GF-D8 (cell line): Measurements from ENCODE around the gene MAP3K4.
A peak's percentile ranks its signal among the peaks of the same experiment; 100 is the strongest.

ENCODE experiments used
- DNase-seq: peaks from one replicate; lab custom pipeline; 2025; lab: John Stamatoyannopoulos, UW

Gene MAP3K4, protein sequence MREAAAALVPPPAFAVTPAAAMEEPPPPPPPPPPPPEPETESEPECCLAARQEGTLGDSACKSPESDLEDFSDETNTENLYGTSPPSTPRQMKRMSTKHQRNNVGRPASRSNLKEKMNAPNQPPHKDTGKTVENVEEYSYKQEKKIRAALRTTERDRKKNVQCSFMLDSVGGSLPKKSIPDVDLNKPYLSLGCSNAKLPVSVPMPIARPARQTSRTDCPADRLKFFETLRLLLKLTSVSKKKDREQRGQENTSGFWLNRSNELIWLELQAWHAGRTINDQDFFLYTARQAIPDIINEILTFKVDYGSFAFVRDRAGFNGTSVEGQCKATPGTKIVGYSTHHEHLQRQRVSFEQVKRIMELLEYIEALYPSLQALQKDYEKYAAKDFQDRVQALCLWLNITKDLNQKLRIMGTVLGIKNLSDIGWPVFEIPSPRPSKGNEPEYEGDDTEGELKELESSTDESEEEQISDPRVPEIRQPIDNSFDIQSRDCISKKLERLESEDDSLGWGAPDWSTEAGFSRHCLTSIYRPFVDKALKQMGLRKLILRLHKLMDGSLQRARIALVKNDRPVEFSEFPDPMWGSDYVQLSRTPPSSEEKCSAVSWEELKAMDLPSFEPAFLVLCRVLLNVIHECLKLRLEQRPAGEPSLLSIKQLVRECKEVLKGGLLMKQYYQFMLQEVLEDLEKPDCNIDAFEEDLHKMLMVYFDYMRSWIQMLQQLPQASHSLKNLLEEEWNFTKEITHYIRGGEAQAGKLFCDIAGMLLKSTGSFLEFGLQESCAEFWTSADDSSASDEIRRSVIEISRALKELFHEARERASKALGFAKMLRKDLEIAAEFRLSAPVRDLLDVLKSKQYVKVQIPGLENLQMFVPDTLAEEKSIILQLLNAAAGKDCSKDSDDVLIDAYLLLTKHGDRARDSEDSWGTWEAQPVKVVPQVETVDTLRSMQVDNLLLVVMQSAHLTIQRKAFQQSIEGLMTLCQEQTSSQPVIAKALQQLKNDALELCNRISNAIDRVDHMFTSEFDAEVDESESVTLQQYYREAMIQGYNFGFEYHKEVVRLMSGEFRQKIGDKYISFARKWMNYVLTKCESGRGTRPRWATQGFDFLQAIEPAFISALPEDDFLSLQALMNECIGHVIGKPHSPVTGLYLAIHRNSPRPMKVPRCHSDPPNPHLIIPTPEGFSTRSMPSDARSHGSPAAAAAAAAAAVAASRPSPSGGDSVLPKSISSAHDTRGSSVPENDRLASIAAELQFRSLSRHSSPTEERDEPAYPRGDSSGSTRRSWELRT (N-terminal part only)

DNA sequence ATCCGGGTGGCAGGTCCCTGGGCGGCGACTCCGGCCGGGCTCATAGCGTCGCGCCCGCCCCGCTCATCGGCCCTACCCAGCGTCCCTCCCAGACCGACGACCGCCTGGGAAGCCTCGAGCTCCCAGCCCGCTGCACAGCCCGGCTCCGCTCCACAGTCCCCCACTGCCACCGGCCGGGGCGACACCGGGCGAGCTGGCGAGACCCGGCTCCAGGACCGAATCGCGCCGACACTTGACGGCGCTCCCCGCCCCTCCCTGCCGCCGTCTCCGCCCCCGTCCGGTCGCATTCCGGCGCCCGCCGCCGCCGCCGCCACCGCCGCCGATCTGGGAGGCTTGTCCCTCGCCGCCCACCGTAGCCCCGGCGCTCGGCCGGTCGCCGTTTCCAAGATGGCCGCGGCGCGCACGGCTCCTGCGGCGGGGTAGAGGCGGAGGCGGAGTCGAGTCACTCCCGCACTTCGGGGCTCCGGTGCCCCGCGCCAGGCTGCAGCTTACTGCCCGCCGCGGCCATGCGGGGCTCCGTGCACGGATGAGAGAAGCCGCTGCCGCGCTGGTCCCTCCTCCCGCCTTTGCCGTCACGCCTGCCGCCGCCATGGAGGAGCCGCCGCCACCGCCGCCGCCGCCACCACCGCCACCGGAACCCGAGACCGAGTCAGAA is at the start of gene MAP3K4:
Gene MAP3K4 (plus strand): TSS at position 364 of the 655 bp plus-strand sequence. CDS start 163 bp downstream, at position 527.
- DNase-seq: peak; percentile 17

DNA sequence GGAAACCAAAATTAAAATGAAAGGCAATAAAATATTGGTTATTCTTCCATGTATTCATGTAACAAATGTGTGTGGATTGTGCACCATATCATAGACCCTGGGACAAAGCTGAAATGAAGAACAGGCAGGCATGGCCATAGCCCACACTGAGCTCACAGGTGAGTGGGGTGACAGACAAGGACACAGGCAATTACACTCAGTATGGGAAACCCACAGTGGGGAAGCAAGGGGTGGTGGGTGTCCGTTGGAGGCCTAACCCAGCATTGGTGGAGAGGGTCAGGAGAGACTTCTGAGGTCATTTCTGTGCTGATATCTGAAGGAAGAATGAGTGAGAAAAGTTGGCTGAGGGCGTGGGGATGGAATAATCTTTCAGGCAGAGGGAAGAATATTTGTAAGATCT is 47.6 kb upstream of the MAP3K4 start:
- DNase-seq: no peak

DNA sequence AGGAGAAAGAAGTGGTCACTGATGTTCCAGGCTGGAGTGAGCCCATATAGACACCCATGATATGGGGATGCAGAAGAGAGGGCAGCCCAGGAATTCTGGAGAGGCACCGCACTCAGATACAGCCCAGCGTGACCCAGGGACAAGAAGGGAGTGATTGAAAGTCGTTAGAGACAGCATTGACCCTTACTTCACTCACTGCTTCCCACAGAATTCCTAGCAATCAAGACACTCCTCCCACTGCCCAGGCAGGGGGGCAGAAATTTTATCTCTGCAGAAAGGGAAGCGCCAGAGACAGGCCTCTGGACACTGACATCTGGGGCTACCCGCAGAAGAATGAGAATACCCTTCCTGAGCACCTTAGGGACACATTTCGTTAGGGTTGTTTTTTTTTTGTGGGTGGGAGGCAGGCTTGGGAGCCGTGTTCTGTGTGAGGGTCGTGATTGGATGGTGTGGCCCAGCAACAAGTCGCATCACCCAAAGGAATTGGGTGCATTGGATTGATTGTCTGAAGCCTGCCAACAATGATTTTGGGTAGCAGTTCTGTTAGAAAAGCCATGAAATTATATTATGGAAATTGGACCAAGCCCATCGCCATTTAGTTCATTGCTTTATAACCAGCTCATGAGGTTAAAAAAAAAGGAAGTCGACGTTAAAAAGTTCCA is 45.9 kb upstream of the MAP3K4 start:
- no peak for DNase-seq

DNA sequence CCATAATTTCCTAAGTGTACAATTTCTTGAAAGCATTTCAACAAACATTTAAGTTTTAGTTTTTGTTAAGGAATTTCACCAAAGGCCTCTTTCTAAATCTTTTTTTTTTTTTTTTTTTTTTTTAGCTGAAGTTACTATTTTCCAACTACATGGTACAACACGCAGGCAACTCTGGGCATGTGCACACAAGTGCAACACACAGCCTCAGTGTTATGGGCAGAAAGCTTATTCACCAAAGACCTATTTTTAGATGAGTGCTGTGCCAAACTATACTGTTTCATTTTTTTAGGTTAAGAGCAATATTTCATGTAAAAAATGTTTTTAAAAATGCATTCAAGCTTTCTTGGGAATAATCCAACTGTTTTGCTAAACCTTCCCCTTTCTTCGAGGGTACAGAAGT is 42.0 kb upstream of the MAP3K4 start:
- DNase-seq: no peak

DNA sequence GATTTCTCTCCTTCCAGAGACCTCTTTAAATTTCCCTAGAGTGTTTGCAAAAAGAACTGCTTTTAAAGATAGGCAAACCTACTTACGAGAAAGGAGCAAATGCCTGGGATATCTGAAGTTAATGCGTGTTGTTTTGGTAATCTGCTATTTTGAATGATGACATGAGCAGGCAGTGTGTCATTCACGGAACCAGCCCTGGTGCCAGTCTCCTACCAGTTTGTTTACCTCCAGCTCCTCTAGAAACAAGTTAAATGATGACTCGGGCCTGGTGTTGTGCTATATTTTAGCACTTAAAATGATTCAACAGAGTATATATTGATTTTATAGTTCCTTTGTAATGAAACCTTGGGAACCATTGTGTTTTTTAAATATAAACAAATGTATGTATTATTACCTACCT is 41.1 kb upstream of the MAP3K4 start:
- no peak for DNase-seq

DNA sequence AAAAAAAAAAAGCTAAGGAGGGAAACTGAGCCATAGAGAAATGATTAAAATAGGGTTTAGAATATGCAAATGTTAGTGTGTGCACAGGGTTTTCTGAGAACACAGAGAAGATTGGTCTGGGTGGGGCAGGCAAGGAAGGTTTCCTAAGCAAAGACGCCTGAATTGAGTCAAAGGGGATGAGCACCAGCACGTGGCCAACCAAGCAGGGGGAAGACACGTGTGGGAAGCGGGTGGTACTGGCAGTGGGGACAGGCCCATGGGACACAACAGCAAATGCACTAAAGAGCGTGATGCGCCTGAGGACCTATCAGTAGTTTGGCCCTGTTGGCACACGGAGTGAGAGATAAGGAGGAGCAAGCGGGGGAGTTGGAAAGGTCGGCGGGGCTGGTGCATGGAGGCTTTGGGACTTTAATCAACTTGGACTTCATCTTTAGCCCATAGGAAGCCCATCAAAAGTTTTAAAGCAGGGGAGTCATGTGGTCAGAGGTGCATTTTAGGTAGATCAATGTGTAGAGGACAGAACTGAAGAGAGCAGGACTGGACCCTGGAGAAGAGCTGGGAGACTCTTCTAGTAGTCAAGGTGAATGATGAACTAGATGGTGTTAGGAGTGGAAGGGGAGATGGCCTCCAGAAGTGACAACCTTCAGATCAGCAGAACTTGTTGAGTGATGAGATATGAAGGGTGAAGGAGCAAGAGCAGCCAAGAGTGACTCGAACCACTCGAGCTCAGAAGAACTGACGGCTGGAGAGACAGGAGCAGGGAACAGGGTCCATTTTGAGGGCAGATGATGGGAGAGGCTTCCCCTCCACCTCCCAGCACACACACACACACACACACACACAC is 40.2 kb upstream of the MAP3K4 start:
- DNase-seq: no peak

DNA sequence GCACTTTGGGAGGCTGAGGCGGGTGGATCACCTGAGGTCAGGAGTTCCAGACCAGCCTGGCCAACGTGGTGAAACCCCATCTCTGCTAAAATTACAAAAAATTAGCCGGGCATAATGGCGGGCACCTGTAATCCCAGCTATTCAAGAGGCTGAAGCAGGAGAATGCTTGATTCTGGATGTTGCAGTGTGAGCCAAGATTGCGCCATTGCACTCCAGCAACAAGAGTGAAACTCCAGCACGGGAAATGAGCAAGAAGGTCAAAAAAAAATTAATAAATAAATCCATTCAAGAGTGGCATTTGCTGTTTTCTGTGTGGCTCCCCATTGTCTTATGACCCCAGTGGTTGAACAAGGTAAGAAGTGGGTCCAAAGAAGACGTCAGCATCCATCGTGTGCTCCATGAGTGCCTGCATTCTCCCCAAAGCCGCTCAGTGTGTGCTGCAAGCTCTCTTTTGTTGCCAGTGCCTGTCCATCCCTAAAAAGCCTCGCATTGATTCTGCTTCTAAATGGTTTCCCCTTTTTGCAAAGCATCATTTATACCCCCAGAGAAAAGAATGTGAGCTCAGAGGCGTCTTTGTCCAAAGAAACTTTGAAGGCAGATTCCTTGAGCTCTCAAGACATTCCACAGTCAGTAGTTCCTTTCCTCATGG is 38.8 kb upstream of the MAP3K4 start:
- no peak for DNase-seq

DNA sequence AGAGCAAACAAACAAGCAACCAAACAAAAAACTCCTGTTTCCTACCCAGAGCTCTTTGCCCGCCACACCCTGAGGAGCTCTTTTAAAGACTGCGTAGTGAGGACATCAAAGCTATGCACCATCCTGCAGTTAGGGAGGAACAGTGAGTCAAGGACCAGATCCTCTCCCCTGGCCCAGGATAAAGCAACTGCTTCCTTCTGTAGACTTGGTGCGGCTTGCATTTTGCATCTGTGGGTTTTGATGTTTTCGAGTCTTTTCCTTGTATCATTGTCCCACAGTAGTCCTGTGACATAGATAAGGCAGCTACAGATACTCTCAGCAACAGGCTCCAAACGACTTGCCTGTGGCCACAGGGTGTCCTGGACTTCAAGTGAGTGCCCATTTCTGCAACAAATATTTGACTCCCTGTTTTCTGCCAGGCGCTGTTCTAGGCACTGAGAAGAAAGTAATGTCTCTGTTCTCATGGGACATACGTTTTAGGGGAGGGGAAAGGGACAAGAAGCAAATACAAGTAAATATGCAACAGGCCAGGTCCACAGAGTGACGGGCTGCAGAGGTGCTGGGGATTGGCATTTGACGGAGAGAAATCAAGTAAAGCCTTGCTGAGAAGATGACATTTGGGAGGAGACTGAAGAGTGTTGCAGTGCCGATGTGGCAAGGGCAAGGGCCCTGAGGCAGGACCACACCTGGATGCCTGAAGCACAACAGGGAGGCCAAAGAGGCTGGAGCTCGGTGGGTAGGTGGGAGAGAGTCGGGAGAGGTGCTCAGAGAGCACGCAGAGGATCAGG is 35.9 kb upstream of the MAP3K4 start:
- DNase-seq: no peak

DNA sequence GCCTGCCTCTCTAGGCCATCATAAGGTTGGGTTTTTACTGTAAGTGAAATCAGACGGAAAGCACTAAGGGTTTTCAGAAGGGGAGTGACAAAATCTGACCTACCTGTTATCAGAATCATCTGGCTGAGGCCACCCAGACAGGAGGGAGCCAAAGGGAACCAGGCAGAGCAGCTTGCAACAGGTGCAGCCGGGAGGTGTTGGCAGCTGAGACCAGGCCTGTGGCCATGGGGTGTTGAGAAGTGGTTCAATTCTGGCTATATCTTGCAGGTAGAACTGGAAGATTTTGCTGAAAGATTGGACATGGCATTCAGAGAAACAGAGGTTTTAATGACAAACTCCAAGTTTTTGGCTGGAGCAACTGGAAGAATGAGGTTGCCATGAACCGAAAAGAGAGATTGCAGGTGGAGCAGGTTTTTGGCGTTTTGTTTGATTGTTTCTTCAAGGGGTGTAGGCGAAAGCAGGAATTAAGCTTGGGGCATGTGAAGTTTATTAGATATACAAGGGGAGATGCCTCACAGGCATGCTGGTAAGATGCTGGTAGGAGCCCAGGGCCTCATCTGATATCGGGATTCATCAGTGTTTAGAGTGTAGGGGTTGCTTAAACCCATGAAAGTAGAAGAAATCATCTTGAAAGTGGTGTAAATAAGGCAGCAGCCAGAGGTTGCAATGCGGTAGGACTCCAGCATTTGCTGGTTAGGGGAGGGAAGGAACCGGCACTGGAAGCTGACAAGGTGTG is 35.1 kb upstream of the MAP3K4 start:
- no peak for DNase-seq

DNA sequence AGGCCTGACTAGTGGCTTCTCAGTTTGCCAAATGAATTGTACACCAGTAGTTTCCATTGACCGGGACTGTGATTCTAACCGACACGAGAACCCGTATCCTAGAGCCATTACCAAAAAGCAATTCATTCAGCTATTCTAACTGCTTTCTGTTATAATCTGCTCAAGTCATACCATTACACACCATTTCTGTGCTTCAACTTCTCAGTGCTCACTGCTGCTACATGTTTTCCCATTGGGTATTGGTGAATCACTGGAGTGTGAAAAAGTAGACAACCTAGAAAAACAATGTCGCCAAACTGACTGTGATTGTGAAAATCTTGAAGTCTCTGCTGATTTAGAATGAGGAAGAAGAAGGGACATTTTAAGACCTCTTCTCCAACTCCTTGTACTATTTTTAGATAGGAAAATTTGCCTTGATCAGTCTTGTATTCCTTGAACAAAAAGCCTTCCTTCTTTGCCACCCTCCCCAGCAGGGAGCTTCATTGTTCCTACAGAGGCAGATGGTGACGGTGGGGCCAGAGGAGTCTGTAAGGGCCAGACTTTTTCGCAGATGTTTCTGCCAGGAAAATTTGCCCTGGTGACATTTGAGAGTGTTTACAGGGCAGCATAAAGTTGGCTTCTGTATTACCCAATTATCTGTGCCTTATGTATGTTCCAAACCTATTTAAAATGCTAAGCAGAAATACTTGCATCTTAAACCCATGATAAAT is 31.7 kb upstream of the MAP3K4 start:
- DNase-seq: no peak

DNA sequence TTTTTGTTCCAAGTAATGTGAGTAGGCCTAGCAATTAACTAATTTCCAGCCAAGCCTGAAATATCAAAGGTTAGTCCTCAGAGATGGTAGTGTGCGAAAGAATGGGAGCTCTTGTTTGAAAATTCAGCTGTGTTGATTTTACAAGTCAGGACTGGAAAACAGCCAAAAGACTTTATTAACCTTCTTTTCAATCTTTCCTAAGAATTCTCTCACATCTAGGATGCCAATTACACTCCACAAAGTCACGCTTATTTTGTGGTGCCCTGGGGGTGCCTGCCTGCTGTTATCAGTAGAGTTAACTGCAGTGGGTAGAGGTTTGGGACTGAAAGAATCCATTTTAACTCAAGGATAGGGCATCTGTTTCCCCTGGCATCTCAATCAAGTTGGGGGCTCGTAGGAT is 30.7 kb upstream of the MAP3K4 start:
- DNase-seq: no peak

DNA sequence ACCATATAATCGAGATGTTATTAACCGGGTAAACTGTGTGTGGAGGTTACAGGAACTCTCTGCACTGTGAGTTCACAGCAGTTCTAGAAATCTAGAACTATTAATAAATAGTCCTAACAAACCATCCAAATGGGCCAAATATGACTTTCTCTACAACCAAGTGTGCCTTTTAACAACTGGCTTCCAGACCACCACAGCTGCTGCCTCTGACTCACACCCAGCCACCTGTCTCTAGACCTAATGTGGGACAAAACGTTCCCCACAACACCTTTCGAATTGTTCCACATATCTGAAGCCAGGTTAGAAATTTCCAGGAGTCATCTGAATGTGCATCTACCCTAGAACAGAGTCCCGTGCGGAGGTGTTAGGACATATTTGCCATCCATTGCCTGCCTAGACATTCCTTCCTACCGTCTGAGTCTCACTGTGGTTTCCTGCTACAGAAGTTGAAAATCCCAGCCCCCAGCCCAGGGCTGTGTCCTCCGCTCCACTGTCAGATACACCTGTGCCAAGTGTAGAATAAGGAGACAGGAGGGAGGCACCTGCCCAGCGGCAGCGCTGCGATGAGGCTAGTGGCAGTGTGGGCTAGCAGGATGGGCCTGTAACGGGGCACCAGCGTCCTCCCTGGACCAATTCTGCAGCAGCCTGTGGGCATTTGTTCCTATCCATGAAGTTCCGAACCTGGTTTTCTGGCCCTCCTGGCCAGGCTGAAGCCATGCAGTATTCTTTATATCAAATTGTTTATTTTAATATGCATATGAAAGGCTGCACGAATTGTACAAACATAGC is 28.5 kb upstream of the MAP3K4 start:
- DNase-seq: no peak

DNA sequence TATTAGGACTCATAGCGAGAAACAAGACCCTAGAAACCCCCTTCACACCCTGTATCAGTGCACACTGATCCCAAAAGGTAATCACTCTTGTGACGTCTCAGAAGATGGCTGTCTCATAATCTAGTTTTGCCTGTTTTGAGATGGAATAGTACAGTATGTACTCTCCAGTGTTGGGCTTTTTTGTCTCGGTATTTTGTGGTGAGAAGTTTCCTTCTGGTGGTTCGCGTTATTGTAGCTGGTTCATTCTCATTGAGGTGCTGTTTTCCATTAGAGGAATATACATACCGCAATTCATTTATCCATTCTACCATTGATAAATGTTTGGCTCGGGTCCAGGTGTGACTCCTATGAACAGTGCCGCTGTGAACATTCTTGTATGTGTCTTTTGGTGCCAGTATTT is 27.9 kb upstream of the MAP3K4 start:
- no peak for DNase-seq

DNA sequence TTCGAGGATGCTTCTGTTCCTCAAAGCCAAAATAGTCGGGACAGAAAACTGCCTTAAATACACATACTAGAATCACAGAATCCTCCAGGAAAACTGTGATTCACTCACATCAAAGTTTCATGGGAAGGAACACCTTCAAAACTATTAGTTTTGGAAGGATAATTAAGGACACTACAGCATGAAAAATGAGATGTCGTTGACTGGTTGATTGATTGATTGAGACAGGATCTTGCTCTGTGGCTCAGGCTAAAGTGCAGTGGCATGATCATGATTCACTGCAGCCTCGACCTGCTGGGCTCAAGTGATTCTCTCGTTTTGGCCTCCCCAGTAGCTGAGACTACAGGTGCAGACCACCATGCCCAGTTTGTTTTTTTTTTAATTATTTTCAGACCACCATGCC is 25.7 kb upstream of the MAP3K4 start:
- DNase-seq: no peak

DNA sequence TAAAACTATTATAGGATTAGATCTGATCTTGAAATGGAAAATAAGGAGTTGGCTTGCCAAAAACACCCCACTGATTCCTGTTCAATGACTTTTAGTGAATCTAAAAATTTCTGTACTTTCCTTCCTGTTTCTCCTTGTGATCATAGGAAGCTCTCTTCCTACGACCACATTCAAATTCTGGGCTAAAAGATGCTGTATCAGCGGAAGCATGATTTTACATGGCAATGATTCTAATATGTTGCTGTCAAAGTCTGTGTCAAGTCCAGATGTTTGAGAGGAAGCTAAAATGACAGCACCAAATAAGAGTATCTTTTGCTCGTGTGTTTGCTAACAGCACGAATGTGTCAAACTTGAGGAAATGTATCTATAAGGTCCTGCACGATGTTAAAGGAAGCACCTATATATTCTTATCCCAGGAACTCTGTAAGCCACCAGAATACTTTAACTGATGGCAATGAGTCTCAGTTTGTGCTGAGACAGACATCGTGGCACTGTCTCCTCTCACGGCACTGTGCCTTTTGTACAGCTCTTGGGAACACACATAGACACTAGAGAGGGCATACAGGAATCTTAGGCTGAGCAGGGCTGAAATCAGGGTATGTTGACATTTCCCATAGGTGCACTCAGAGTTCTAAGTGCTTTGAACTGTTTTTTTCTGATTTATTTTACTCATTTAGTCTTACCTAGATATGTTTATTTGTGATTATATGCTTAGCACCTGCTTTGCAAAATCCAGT is 24.9 kb upstream of the MAP3K4 start:
- no peak for DNase-seq

DNA sequence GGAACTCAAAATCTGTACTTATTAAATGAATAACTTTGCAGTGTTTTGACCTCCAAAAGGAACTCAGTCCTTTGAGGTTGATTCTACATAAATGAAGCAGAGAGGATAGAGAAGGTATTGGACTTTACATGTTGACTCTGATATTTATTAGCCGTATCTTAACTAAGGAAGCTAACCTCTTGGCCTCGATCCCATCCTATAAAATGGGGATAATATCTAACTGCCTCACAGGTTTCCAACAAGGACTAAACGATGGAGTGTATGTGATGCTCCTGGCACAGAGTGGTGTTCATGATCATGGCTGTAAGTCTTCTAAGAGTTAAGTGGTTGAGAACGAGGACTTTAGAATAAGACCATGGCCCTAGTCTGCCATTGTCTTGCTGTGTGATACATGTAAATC is 24.2 kb upstream of the MAP3K4 start:
- no peak for DNase-seq
